Cardiac muscle cell (in vitro differentiated cells and primary cell): ENCODE data around the gene ITGA1. TPM values are rescaled to one million over a fixed set of nuclear protein-coding genes. Genes with fewer than 3 reads are reported as not detected.

Experiments used
- DNase-seq, 2 donors: peaks; one replicate each; pipeline versions ENCODE4 v3.0.0 to v3.0.0-alpha.2; 2010 to 2017; ENCODE audit warnings: low read depth in 1 of 2, low spot score in 1 of 2
- H3K27ac ChIP-seq: fragments of 200-600 bp; sonication (generic); 2 replicates; pipeline ENCODE4 v1.5.1; 2016
- H3K27me3 ChIP-seq: fragments of 200-600 bp; sonication (generic); 2 replicates; pipeline ENCODE4 v1.6.0; 2016; ENCODE audit warnings: control low read depth
- H3K36me3 ChIP-seq: fragments of 200-600 bp; sonication (generic); 2 replicates; pipeline ENCODE4 v1.5.1; 2016; ENCODE audit warnings: control low read depth
- H3K4me1 ChIP-seq: fragments of 200-600 bp; sonication (generic); 2 replicates; pipeline ENCODE4 v1.8.1; 2017; ENCODE audit warnings: low read depth, mild to moderate bottlenecking, mixed run types
- H3K4me3 ChIP-seq: fragments of 200-600 bp; sonication (generic); 2 replicates; pipeline ENCODE4 v1.5.1; 2016; ENCODE audit warnings: mild to moderate bottlenecking
- H3K9me3 ChIP-seq: fragments of 200-600 bp; sonication (generic); 2 replicates; pipeline ENCODE4 v1.5.1; 2017; ENCODE audit warnings: low read depth, mild to moderate bottlenecking, control low read depth
- CTCF ChIP-seq: IDR thresholded peaks from 2 replicates; pipeline ENCODE4 v1.5.1; 2012; ENCODE audit warnings: low read depth, mild to moderate bottlenecking, low read length
- polyA plus RNA-seq: library from polyadenylated mRNA; unstranded; fragments of >200 nt; fragmentation: Nextera tagmentation; extraction: Ambion mirVana; gene quantifications from 2 replicates; pipeline ENCODE4 v1.2.1, GENCODE V29; 2016
- total RNA-seq: library from RNA; depleted of rRNA; stranded (reverse); fragments of >200 nt; gene quantifications from 2 replicates; pipeline ENCODE4 v1.2.3, GENCODE V29; 2016

Gene ITGA1
- total and polyA plus RNA-seq, 2 experiments from 2014 or later: 2.9 to 7.3 TPM

- H3K4me1 ChIP-seq: no peaks in the 10 kb centered on the region
- no peak overlapping the region for H3K27ac ChIP-seq
- H3K36me3 ChIP-seq: no peaks in the 10 kb centered on the region
- no peak for DNase-seq
- H3K4me3 ChIP-seq: no peak overlapping the region
- H3K9me3 ChIP-seq: no peaks in the 10 kb centered on the region
- no peak for TF ChIP-seq CTCF
- H3K27me3 ChIP-seq: no peaks in the 10 kb centered on the region
Measured at GRCh38 chr5:52838326-52839015, 50.8 kb downstream of the ITGA1 start.

- H3K4me3 ChIP-seq: no peak overlapping the region
- no peak overlapping the region for H3K27ac ChIP-seq
Measured at GRCh38 chr5:52839285-52839684, 51.6 kb downstream of the ITGA1 start.

GRCh38 chr5:52840277-52841050 is 52.7 kb downstream of the ITGA1 start:
- H3K4me3 ChIP-seq: no peak overlapping the region
- no peaks in the 10 kb centered on the region for H3K9me3 ChIP-seq
- no peaks in the 10 kb centered on the region for H3K36me3 ChIP-seq
- no peaks in the 10 kb centered on the region for H3K4me1 ChIP-seq
- H3K27me3 ChIP-seq: no peaks in the 10 kb centered on the region
- H3K27ac ChIP-seq: no peak overlapping the region
- peak in 1 of 2 donors; percentile 58 for DNase-seq
- no peak for TF ChIP-seq CTCF

More at GRCh38 chr5:52839285-52839684, 51.6 kb downstream of the ITGA1 start:
- TF ChIP-seq CTCF: no peak
- no peaks in the 10 kb centered on the region for H3K4me1 ChIP-seq
- H3K27me3 ChIP-seq: no peaks in the 10 kb centered on the region
- no peaks in the 10 kb centered on the region for H3K36me3 ChIP-seq
- DNase-seq: no peak
- no peaks in the 10 kb centered on the region for H3K9me3 ChIP-seq

- Histone ChIP-seq H3K4me1 (no peaks in the 10 kb centered on the region), H3K27me3 (no peaks in the 10 kb centered on the region), H3K4me3 (no peak overlapping the region), H3K27ac (no peak overlapping the region), H3K36me3 (no peaks in the 10 kb centered on the region), H3K9me3 (no peaks in the 10 kb centered on the region)
- no peak for DNase-seq
- TF ChIP-seq CTCF: no peak
Measured at GRCh38 chr5:52841114-52841513, 53.4 kb downstream of the ITGA1 start.

GRCh38 chr5:52842111-52842510 is 54.4 kb downstream of the ITGA1 start:
- Histone ChIP-seq H3K36me3 (no peaks in the 10 kb centered on the region), H3K27ac (no peak overlapping the region), H3K9me3 (no peaks in the 10 kb centered on the region), H3K4me3 (no peak overlapping the region), H3K27me3 (no peaks in the 10 kb centered on the region), H3K4me1 (no peaks in the 10 kb centered on the region)
- no peak for DNase-seq
- no peak for TF ChIP-seq CTCF
